Measurements from ENCODE around the gene TFDP1. TPM values are rescaled to one million over a fixed set of nuclear protein-coding genes. Genes with fewer than 3 reads are reported as not detected.

The TFDP1 gene, protein sequence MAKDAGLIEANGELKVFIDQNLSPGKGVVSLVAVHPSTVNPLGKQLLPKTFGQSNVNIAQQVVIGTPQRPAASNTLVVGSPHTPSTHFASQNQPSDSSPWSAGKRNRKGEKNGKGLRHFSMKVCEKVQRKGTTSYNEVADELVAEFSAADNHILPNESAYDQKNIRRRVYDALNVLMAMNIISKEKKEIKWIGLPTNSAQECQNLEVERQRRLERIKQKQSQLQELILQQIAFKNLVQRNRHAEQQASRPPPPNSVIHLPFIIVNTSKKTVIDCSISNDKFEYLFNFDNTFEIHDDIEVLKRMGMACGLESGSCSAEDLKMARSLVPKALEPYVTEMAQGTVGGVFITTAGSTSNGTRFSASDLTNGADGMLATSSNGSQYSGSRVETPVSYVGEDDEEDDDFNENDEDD
- 10 to 100 TPM; 31.1 to 33.6 TPM for total RNA-seq
- total RNA-seq, result 31.7 to 43.8 reads per million in 2 donors

DNA sequence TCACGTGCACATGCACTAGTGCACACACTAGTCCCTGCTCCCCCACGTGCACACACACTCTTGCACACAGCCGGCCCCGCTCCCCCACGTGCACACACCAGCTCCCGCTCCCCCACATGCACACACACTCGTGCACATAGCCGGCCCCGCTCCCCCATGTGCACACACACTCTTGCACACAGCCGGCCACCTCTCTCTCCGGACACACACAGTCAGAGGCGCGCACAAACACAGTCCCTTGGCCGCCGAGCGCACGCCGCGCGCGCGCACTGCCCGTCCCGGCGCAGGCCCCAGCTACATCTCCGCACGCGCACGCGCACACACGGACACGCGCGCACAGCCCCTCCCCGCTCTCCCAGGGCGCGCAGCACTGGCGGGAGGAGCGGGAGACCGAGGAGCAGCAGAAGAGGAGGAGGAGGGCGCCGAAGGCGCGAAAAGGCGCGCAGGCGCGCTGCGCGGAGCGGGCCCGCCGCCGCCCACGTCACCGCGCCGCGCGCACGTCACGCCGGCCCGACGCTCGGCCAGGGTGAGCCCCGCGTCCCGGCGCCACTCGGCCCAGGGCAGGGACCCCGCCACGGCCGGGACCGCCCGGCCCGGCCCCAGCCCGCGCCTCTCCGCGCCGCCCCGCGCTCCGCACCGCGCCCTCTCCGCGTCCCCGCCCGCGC is at the start of gene TFDP1:
Gene TFDP1, plus strand, starts transcription at position 549 of the 665 bp plus-strand sequence. CDS start 1,085 bp downstream, outside the sequence.
- H3K36me3 Mint-ChIP-seq (ENCODE audit: low read depth), result peaks cover 6% of the 10 kb centered on the region
- H3K27me3 Mint-ChIP-seq, result peaks cover 6% of the 10 kb centered on the region
- H3K4me3 Mint-ChIP-seq, result peak within 1 kb of the TSS; percentile 91
- ATAC-seq (peak; percentile 87), DNase-seq (peak; percentile 29 to 43 (median 31))
- peak within 1 kb of the TSS; percentile 69 for H3K27ac Mint-ChIP-seq
- no peaks in the 10 kb centered on the region for H3K9me3 ChIP-seq (ENCODE audit: control insufficient read depth, low read length, poor library complexity, severe bottlenecking)
- H3K4me1 Mint-ChIP-seq, result peaks cover 30% of the 10 kb centered on the region

DNA sequence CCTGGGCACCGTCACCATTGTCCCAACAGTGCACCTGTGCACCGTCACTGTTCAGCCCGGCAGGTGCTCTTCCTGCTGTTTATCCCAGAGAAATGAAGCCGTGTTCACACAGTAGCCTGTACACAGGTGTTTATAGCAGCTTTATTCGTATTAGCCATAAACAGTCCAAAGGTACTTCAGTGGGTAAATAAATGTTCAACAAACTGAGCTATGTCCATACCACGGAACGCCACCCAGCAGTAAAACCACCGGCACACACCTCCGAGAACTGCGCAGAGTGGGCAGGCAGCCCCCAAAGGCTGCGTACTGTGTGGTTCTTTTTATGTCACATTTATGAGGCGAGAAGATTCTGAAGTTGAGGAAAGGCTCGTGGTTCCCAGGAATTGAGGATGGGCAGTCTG is 49.2 kb upstream of the TFDP1 start:
- Mint-ChIP-seq H3K4me3 (no peak overlapping the region), H3K4me1 (peaks cover 2% of the 10 kb centered on the region), H3K27ac (no peak overlapping the region), H3K27me3 (no peaks in the 10 kb centered on the region), H3K36me3 (ENCODE audit: low read depth) (peaks cover 8% of the 10 kb centered on the region)
- H3K9me3 ChIP-seq (ENCODE audit: control insufficient read depth, low read length, poor library complexity, severe bottlenecking), result no peaks in the 10 kb centered on the region
- ATAC-seq (no peak), DNase-seq (no peak)

DNA sequence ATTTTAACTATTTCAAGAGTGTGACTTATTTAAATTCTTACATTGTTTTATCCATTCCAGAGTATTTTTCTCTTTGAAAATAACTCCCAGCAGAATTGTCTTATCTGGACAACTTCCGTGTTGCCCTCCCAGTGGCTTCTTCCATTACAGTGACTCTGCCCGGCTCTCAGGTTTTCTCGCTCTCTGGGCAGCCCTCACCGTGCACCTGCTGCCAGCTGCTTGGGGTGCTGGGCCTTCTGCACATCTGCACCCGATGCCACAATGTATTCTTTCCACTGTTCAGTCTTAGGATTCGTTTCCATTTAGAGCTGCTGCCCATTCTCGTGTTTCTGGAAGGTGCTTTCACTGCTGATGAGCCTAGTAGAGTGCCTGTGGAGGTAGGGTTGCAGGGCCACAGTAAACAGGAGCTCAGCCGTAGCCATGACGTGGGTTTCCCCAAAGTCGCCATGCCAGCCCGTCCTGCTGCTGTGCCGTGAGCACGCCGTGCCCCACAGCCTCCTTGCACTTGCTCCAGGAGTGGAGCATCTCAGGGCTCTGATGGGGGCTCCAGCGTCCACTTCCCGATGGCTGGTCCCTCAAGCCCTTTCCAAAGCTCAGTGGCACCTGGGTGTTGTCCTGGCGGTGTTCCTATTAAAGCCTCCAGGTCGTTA is 48.0 kb upstream of the TFDP1 start:
- no peaks in the 10 kb centered on the region for H3K27me3 Mint-ChIP-seq
- ATAC-seq (no peak), DNase-seq (no peak)
- H3K4me3 Mint-ChIP-seq, result no peak overlapping the region
- peaks cover 8% of the 10 kb centered on the region for H3K36me3 Mint-ChIP-seq (ENCODE audit: low read depth)
- peaks cover 2% of the 10 kb centered on the region for H3K4me1 Mint-ChIP-seq
- H3K27ac Mint-ChIP-seq, result no peak overlapping the region
- no peaks in the 10 kb centered on the region for H3K9me3 ChIP-seq (ENCODE audit: control insufficient read depth, low read length, poor library complexity, severe bottlenecking)

DNA sequence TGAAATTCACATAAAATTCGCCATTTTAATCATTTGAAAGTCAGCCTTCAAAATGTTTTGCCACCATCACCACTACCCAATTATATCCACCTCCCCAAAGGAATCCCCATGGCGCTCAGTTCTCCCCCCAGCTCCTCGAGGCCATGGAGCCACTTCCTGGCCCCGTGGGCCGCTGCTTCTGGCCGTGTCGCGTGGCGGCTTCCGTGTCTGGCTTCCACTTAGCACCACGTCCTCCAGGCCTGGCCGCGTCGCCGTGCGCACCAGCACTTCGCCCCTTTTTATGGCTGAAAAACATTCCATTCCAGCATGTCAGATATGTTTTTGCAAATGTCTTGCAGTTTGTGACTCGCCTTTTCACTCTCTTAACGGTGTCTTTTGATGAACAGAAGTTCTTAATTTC is 47.3 kb upstream of the TFDP1 start:
- ATAC-seq, result no peak
- Mint-ChIP-seq H3K27ac (no peak overlapping the region), H3K27me3 (no peaks in the 10 kb centered on the region), H3K36me3 (ENCODE audit: low read depth) (peaks cover 6% of the 10 kb centered on the region), H3K4me1 (peaks cover 2% of the 10 kb centered on the region), H3K4me3 (no peak overlapping the region)
- no peaks in the 10 kb centered on the region for H3K9me3 ChIP-seq (ENCODE audit: control insufficient read depth, low read length, poor library complexity, severe bottlenecking)
- no peak for DNase-seq

DNA sequence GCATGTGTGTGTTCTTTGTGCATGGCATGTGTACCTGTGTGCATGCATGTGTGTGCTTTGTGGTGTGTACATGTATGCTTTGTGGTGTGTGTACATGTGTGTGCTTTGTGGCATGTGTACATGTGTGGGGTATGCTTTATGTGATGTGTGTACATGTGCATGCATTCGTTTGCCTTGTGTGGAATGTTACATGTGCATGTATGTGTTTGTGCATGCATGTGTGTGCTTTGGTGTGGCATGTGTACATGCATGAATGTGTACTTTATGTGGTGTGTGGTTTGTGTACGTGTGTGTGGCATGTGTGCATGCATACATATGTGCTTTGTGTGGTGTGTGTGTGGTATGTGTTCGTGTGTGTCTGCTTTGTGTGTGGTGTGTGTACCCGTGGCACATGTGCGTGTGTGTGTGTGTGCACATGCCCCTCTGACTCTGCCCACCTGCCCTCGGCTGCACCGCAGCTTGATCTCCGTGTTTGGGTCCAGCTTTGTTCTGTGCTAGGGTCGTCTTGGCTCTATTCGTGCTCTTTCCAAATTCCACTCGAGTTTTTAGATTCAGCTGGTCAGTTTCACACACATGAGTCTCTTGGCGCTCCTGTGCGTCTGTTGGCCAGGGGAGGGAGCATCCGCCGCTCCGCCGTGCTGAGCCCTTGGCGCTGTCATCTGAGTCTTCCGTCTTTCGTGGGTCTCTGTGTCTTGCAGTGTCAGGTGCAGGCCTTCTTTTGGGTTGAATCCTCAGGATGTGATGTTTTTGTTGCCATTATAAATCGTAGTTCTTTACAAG is 46.5 kb upstream of the TFDP1 start:
- ATAC-seq, result no peak
- H3K9me3 ChIP-seq (ENCODE audit: control insufficient read depth, low read length, poor library complexity, severe bottlenecking), result no peaks in the 10 kb centered on the region
- Mint-ChIP-seq H3K4me1 (peaks cover 2% of the 10 kb centered on the region), H3K4me3 (no peak overlapping the region), H3K27ac (no peak overlapping the region), H3K27me3 (no peaks in the 10 kb centered on the region), H3K36me3 (ENCODE audit: low read depth) (peaks cover 6% of the 10 kb centered on the region)
- DNase-seq, result no peak

DNA sequence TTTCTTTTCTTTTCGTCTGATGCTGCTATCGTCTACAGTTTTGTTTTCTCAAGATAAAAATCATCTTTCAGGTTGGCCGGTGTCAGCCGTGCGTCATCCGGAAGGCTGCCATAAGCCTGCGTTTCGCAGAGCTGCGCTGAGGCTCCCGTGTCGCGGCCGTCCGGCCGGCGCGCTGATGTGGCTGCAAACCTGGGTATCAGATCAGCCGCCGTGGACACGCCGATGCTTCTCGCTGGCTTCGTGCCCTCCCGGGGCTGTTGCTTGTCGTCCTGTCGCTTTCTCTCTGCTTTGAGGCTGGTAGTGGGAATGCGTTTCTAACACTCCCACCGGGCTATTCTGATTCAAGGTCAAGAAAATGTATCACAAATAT is 45.9 kb upstream of the TFDP1 start:
- Mint-ChIP-seq H3K36me3 (ENCODE audit: low read depth) (peaks cover 6% of the 10 kb centered on the region), H3K27me3 (no peaks in the 10 kb centered on the region), H3K27ac (no peak overlapping the region), H3K4me3 (no peak overlapping the region), H3K4me1 (peaks cover 5% of the 10 kb centered on the region)
- no peaks in the 10 kb centered on the region for H3K9me3 ChIP-seq (ENCODE audit: control insufficient read depth, low read length, poor library complexity, severe bottlenecking)
- no peak for DNase-seq
- no peak for ATAC-seq

DNA sequence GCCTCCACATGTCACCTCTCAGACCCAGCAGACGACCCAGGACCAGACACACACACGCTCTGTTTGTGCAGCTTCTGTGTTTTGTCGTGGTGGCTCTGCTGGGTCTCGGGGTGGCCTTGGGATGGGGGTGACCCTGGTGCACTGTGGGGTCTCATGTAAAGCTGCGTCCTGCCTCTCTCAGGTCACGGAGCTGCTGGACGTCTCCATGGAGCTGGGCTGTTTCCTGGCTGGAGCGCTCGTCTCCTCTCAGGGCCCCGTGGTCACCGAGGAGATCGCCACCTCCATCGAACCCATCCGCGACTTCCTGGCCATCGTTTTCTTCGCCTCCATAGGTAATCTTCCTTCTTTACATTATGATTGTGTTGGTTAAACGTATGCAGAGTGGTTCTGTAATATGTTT is 45.4 kb upstream of the TFDP1 start:
- Mint-ChIP-seq H3K4me1 (peaks cover 7% of the 10 kb centered on the region), H3K27ac (no peak overlapping the region), H3K4me3 (no peak overlapping the region), H3K36me3 (ENCODE audit: low read depth) (peaks cover 6% of the 10 kb centered on the region), H3K27me3 (no peaks in the 10 kb centered on the region)
- ATAC-seq (no peak), DNase-seq (no peak)
- H3K9me3 ChIP-seq (ENCODE audit: control insufficient read depth, low read length, poor library complexity, severe bottlenecking), result no peaks in the 10 kb centered on the region

DNA sequence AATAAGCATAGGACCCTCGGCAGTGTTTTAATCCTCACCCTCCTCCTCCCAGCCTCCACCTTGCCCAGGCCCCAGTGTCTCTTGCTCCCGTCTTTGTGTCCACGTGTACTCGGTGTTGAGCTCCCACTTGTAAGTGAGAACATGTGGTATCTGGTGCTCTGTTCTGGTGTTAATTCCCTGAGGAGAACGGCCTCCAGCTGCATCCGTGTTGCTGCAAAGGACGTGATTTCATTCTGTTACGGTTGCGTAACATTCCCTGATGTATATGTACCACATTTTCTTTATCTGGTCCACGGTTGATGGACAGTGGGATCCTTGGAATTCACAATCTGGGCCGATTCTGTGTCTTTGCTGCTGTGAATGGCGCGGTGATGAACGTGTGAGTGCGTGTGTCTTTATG is 44.7 kb upstream of the TFDP1 start:
- no peaks in the 10 kb centered on the region for H3K9me3 ChIP-seq (ENCODE audit: control insufficient read depth, low read length, poor library complexity, severe bottlenecking)
- no peak for ATAC-seq
- H3K27ac Mint-ChIP-seq, result no peak overlapping the region

DNA sequence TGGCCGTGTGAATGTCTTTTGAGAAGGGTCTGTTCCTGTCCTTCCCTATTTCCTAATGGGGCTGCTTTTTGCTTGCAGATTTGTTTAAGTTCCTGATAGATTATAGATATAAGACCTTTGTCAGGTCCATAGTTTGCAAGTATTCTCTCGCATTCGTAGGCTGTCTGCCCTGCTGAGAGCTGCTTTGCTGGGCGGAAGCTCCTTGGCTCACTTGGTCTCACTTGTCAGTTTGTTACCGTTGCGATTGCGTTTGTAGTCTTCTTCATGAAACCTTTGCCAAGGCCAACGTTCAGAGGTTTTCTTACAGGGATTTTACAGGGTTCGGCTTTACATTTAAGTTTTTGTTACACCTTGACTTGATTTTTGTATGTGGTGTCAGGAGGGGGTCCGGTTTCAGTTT is 44.0 kb upstream of the TFDP1 start:
- Mint-ChIP-seq H3K27me3 (no peaks in the 10 kb centered on the region), H3K27ac (no peak overlapping the region), H3K4me3 (no peak overlapping the region), H3K4me1 (peaks cover 7% of the 10 kb centered on the region), H3K36me3 (ENCODE audit: low read depth) (peaks cover 6% of the 10 kb centered on the region)
- no peaks in the 10 kb centered on the region for H3K9me3 ChIP-seq (ENCODE audit: control insufficient read depth, low read length, poor library complexity, severe bottlenecking)
- no peak for DNase-seq
- ATAC-seq, result no peak

More for the DNA sequence above, 44.7 kb upstream of the TFDP1 start:
- Mint-ChIP-seq H3K36me3 (ENCODE audit: low read depth) (peaks cover 6% of the 10 kb centered on the region), H3K27me3 (no peaks in the 10 kb centered on the region), H3K4me1 (peaks cover 7% of the 10 kb centered on the region), H3K4me3 (no peak overlapping the region)
- DNase-seq, result no peak

DNA sequence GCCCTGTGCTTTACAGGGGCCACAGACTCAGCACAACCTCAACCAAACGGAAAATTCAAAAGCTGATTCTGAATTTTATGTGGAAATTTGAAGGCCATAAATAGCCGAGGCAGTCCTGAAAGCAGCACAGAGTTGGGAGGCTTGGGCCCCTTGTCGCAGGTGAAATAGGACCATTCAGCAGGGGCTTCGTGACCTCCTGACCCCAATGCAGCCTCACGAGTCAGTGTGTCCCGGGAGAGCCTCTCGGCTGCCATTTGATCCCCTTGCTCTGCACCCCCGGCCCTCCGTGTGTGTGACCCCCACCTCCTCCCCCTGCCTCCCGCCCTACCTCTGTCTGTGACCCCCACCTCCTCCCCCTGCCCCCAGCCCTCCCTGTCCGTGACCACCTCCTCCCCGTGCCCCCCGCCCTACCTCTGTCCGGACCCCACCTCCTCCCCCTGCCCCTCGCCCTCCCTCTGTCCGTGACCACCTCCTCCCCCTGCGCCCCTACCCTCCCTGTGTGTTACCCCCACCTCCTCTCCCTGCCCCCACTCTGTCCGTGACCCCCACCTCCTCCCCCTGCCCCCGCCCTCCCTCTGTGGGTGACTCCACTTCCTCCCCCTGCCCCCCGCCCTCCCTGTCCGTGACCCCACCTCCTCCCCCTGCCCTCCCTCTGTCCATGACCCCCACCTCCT is 41.7 kb upstream of the TFDP1 start:
- H3K27me3 Mint-ChIP-seq, result no peaks in the 10 kb centered on the region
- ATAC-seq (no peak), DNase-seq (no peak)
- no peaks in the 10 kb centered on the region for H3K9me3 ChIP-seq (ENCODE audit: control insufficient read depth, low read length, poor library complexity, severe bottlenecking)
- peak overlapping the region; percentile 27 for H3K27ac Mint-ChIP-seq
- H3K36me3 Mint-ChIP-seq (ENCODE audit: low read depth), result peaks cover 2% of the 10 kb centered on the region
- H3K4me1 Mint-ChIP-seq, result peaks cover 7% of the 10 kb centered on the region
- no peak overlapping the region for H3K4me3 Mint-ChIP-seq

DNA sequence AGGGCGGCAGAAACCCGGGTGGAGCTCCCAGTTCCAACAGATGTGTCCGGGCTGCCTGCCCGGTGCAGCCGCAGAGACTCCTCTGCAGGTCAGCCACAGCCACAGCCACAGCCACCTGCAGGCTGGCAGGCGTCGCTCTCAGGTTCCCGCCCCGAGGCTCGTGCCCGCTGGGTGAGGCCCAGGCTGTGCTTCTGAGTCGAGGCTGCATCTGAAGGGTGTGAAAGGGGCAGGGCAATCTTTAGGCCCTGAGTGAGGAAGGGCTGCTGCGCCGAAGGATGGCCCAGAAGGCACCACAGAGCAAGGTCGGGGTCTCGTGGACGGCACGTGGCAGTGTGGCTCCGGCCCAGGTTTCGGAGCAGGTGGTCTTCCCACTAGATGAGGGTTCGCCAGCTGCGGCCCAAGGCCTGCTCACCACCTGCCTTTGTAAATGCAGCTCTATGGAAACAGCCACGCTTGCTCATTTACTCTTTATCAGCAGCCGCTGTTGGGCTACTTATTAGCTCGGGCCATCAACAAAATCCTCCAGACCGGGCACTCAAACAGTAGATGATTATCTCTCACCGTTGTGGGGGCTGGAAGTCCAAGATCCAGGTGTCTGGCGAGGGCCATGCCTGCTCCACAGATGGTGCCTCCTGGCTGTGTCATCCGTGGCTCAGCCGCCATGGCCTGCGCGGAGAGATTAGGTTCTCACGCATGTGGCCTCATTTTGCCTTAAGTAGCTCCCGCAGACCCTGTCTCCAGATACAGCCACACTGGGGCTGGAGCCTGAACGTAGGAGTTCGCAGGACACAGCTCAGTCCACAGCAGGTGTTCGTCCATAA is 40.3 kb upstream of the TFDP1 start:
- Mint-ChIP-seq H3K27ac (peak overlapping the region; percentile 65), H3K36me3 (ENCODE audit: low read depth) (peaks cover 3% of the 10 kb centered on the region), H3K4me3 (no peak overlapping the region), H3K4me1 (peaks cover 7% of the 10 kb centered on the region), H3K27me3 (no peaks in the 10 kb centered on the region)
- ATAC-seq, result no peak
- no peaks in the 10 kb centered on the region for H3K9me3 ChIP-seq (ENCODE audit: control insufficient read depth, low read length, poor library complexity, severe bottlenecking)
- no peak for DNase-seq

DNA sequence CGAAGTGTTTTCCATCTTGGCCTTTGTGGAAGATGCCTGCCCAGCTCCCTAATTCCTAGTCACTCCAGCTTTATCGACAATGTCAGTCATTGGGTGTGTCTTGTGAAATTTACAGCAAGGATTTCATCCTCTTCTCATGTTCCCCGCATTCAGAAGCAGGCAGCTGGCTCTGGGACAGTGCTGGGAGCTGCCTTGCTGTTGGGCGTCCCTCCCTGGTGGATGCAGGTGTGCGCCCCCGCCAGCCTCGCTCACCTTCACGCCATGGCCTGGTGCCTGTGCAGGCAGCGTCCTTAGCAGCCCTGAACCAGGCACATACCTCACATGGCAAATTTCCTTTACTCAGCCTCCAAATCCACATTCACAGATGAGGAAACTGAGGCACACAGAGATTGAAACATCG is 39.7 kb upstream of the TFDP1 start:
- no peaks in the 10 kb centered on the region for H3K9me3 ChIP-seq (ENCODE audit: control insufficient read depth, low read length, poor library complexity, severe bottlenecking)
- no peaks in the 10 kb centered on the region for H3K27me3 Mint-ChIP-seq
- peaks cover 5% of the 10 kb centered on the region for H3K36me3 Mint-ChIP-seq (ENCODE audit: low read depth)
- DNase-seq (no peak), ATAC-seq (no peak)
- H3K4me1 Mint-ChIP-seq, result peaks cover 6% of the 10 kb centered on the region
- no peak overlapping the region for H3K4me3 Mint-ChIP-seq
- H3K27ac Mint-ChIP-seq, result no peak overlapping the region
